Esophagus (tissue), 2 donors: ENCODE results near the gene NOTCH1. TPM values are rescaled to one million over a fixed set of nuclear protein-coding genes. Genes with fewer than 3 reads are reported as not detected.

ENCODE experiments used
- H3K27ac ChIP-seq, 2 donors: one replicate each; pipeline ENCODE4 v1.5.1; 2013; ENCODE audit warnings: low read depth in 2 of 2, mild to moderate bottlenecking in 2 of 2, inconsistent platforms in 1 of 2, low read length in 1 of 2, moderate library complexity in 1 of 2
- H3K27me3 ChIP-seq, 2 donors: one replicate each; pipeline ENCODE4 v1.6.1; 2013; ENCODE audit warnings: low read length in 2 of 2, control low read depth in 1 of 2, mild to moderate bottlenecking in 1 of 2; ENCODE audit not compliant: insufficient read depth in 2 of 2, control insufficient read depth in 1 of 2
- H3K36me3 ChIP-seq, 2 donors: one replicate each; pipeline ENCODE4 v1.6.1; 2013; ENCODE audit warnings: low read length in 1 of 2; ENCODE audit not compliant: control insufficient read depth in 2 of 2, insufficient read depth in 2 of 2
- H3K4me1 ChIP-seq, 2 donors: one replicate each; pipeline ENCODE4 v1.6.1; 2013; ENCODE audit warnings: low read length in 1 of 2; ENCODE audit not compliant: control insufficient read depth in 2 of 2, insufficient read depth in 2 of 2
- H3K4me3 ChIP-seq, 2 donors: one replicate each; pipeline ENCODE4 v1.5.1; 2013; ENCODE audit warnings: low read length in 2 of 2, mild to moderate bottlenecking in 2 of 2, low read depth in 1 of 2, moderate library complexity in 1 of 2
- H3K9me3 ChIP-seq, 2 donors: one replicate each; pipeline ENCODE4 v1.6.1; 2013; ENCODE audit warnings: mild to moderate bottlenecking in 2 of 2, low read depth in 1 of 2, low read length in 1 of 2, moderate library complexity in 1 of 2; ENCODE audit not compliant: control insufficient read depth in 2 of 2, insufficient read depth in 1 of 2
- WGBS, 2 donors: extraction: QIAGEN DNeasy Blood & Tissue Kit; methylation state at CpG; one replicate each; pipeline ENCODE4 v1.1.7; 2013; 5-methylcytosine and 5-hydroxymethylcytosine counted together
- polyA plus RNA-seq, 2 donors: library from polyadenylated mRNA; stranded (reverse); fragments of 200-250 nt; gene quantifications; one replicate each; pipeline ENCODE4 v1.2.3, GENCODE V29; 2013
- donor health status: healthy with polysubstance abuse.
- donor health status: Bipolar disorder and iron deficiency.

The NOTCH1 gene
- polyA plus RNA-seq, 2 donors = 9.6 to 19.8 TPM

- Histone ChIP-seq H3K27me3 (no peaks in the 10 kb centered on the region), H3K4me3 (no peak overlapping the region), H3K9me3 (peaks cover 0 to 3% of the 10 kb centered on the region in 2 donors), H3K27ac (no peak overlapping the region), H3K4me1 (peaks cover 0 to 4% of the 10 kb centered on the region in 2 donors), H3K36me3 (peaks cover 0 to 70% of the 10 kb centered on the region in 2 donors)
- WGBS, 2 donors = 71 to 84% methylated on average over 19 to 20 of the region's 20 CpGs
Observed at GRCh38 chr9:136520053-136520540, 25.8 kb downstream of the NOTCH1 start.

- H3K4me1 ChIP-seq = peaks cover 0 to 4% of the 10 kb centered on the region in 2 donors
- H3K27me3 ChIP-seq = no peaks in the 10 kb centered on the region
- no peak overlapping the region for H3K4me3 ChIP-seq
- H3K36me3 ChIP-seq = peaks cover 0 to 76% of the 10 kb centered on the region in 2 donors
- WGBS, 2 donors = 83 to 90% methylated on average over 31 to 32 of the region's 32 CpGs
- H3K9me3 ChIP-seq = peaks cover 0 to 3% of the 10 kb centered on the region in 2 donors
- H3K27ac ChIP-seq = no peak overlapping the region
Observed at GRCh38 chr9:136519263-136520052, 26.4 kb downstream of the NOTCH1 start.

- Histone ChIP-seq H3K27me3 (no peaks in the 10 kb centered on the region), H3K27ac (no peak overlapping the region), H3K4me3 (no peak overlapping the region), H3K9me3 (peaks cover 0 to 3% of the 10 kb centered on the region in 2 donors), H3K4me1 (peaks cover 0 to 4% of the 10 kb centered on the region in 2 donors), H3K36me3 (peaks cover 4 to 83% of the 10 kb centered on the region in 2 donors)
- WGBS, 2 donors = 72 to 78% methylated on average over 18 of the region's 18 CpGs
Observed at GRCh38 chr9:136518623-136519022, 27.2 kb downstream of the NOTCH1 start.

- H3K36me3 ChIP-seq = peaks cover 4 to 83% of the 10 kb centered on the region in 2 donors
- H3K4me1 ChIP-seq = peaks cover 0 to under 1% of the 10 kb centered on the region in 2 donors
- H3K27ac ChIP-seq = no peak overlapping the region
- H3K4me3 ChIP-seq = no peak overlapping the region
- peaks cover 0 to 3% of the 10 kb centered on the region in 2 donors for H3K9me3 ChIP-seq
- 76 to 78% methylated on average over 16 to 17 of the region's 17 CpGs for WGBS, 2 donors
- no peaks in the 10 kb centered on the region for H3K27me3 ChIP-seq
Observed at GRCh38 chr9:136517950-136518349, 27.9 kb downstream of the NOTCH1 start.

GRCh38 chr9:136517012-136517743 lies 28.7 kb downstream of the NOTCH1 start:
- peaks cover 0 to 3% of the 10 kb centered on the region in 2 donors for H3K9me3 ChIP-seq
- H3K4me1 ChIP-seq = no peaks in the 10 kb centered on the region
- H3K36me3 ChIP-seq = peaks cover 4 to 76% of the 10 kb centered on the region in 2 donors
- WGBS, 2 donors = 88 to 89% methylated on average over 35 to 37 of the region's 37 CpGs
- no peak overlapping the region for H3K27ac ChIP-seq
- no peaks in the 10 kb centered on the region for H3K27me3 ChIP-seq
- no peak overlapping the region for H3K4me3 ChIP-seq

GRCh38 chr9:136516191-136516654 lies 29.6 kb downstream of the NOTCH1 start:
- no peaks in the 10 kb centered on the region for H3K27me3 ChIP-seq
- H3K4me3 ChIP-seq = no peak overlapping the region
- no peak overlapping the region for H3K27ac ChIP-seq
- H3K36me3 ChIP-seq = peaks cover 4 to 79% of the 10 kb centered on the region in 2 donors
- no peaks in the 10 kb centered on the region for H3K4me1 ChIP-seq
- 79% methylated on average over 19 of the region's 19 CpGs for WGBS, 2 donors
- H3K9me3 ChIP-seq = peaks cover 0 to 3% of the 10 kb centered on the region in 2 donors

GRCh38 chr9:136515276-136515675 lies 30.6 kb downstream of the NOTCH1 start:
- 90% methylated on average over 28 of the region's 28 CpGs for WGBS, 2 donors
- no peak overlapping the region for H3K27ac ChIP-seq
- H3K4me1 ChIP-seq = no peaks in the 10 kb centered on the region

GRCh38 chr9:136514022-136514714 lies 31.7 kb downstream of the NOTCH1 start:
- Histone ChIP-seq H3K27ac (no peak overlapping the region), H3K4me1 (no peaks in the 10 kb centered on the region), H3K9me3 (peaks cover 0 to 3% of the 10 kb centered on the region in 2 donors), H3K27me3 (no peaks in the 10 kb centered on the region), H3K4me3 (no peak overlapping the region), H3K36me3 (peaks cover 8 to 91% of the 10 kb centered on the region in 2 donors)
- WGBS, 2 donors = 87 to 88% methylated on average over 29 of the region's 29 CpGs

More at GRCh38 chr9:136515276-136515675, 30.6 kb downstream of the NOTCH1 start:
- peaks cover 4 to 83% of the 10 kb centered on the region in 2 donors for H3K36me3 ChIP-seq
- peaks cover 0 to 3% of the 10 kb centered on the region in 2 donors for H3K9me3 ChIP-seq
- no peak overlapping the region for H3K4me3 ChIP-seq
- H3K27me3 ChIP-seq = no peaks in the 10 kb centered on the region

- H3K27me3 ChIP-seq = no peaks in the 10 kb centered on the region
- H3K27ac ChIP-seq = no peak overlapping the region
- no peak overlapping the region for H3K4me3 ChIP-seq
- no peaks in the 10 kb centered on the region for H3K4me1 ChIP-seq
- peaks cover 14 to 90% of the 10 kb centered on the region in 2 donors for H3K36me3 ChIP-seq
- peaks cover 0 to 3% of the 10 kb centered on the region in 2 donors for H3K9me3 ChIP-seq
- WGBS, 2 donors = 94 to 96% methylated on average over 16 of the region's 16 CpGs
Observed at GRCh38 chr9:136513191-136513590, 32.7 kb downstream of the NOTCH1 start.
